HG03039 (cell line): Measurements from ENCODE around the gene COLQ.
A peak's percentile ranks its signal among the peaks of the same experiment; 100 is the strongest.
"Not testable (repeated sequence)": the region's sequence is repeated elsewhere in the genome, so short reads cannot be mapped to it uniquely, and the experiment has no call there.

ENCODE experiments used
- ATAC-seq: cut with Tn5 transposase; IDR thresholded peaks from one replicate; pipeline ENCODE4 v1.9.1; 2021; ENCODE audit warnings: mild to moderate bottlenecking, moderate library complexity; ENCODE audit not compliant: unreplicated experiment

The COLQ gene

DNA sequence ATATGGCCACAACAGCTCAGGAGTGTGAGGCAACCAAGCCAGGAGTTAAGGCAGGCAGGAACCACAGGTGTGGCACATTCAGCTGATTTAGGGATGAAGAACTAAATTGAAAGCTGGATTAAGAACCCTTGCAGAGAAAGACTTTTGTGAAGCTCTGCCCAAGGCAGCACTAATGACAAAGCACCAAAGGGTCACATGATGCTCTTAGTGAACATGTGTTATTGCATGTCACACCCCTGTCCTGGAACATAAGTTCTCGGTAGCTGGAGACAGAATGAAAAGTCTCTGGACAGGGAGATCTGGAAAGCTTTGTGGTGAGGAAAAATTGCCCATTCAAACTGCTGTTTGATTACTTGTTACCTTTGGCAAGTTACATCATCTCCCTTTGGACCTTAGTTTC is 90.9 kb downstream of the COLQ start:
- no peak for ATAC-seq

GRCh38 chr3:15429080-15429479 is 92.4 kb downstream of the COLQ start:
- no peak for ATAC-seq

GRCh38 chr3:15428539-15428938 is 93.0 kb downstream of the COLQ start:
- ATAC-seq, result no peak

GRCh38 chr3:15427981-15428380 is 93.5 kb downstream of the COLQ start:
- ATAC-seq, result no peak

DNA sequence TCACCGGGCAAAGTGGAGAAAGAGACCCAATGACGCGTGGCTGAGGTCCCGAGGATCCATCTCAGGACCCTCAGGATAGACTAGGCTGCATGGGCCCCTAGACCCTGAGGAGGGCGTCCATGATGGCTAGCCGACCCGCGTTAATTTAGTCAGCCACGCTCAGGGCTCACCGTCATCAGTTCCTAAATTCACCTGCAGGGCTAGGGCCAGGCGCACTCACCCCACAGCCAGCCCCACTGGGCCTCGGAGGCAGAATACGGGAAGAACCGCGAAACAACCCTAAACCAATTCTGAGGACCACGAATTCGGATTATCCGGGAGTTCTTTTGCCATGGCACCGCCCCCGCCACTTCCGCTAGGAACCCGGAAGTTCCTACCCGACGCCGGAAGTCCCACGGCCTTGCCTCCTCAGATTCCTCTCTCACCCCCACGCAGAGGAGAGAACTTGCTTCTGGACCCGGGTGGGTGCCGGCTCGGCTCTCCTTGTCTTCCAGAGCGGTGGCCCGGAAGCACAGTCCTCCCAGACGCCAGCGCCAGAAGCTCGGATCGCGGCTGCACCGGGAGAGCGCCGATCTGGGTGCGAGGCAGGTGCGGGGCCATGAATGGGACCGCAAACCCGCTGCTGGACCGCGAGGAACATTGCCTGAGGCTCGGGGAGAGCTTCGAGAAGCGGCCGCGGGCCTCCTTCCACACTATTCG is 94.2 kb downstream of the COLQ start, which contains the start of the genes EAF1 and METTL6:
Gene EAF1, plus strand, starts transcription at position 417 of the 699 bp plus-strand sequence. Its CDS starts 182 bp downstream, at position 599.
Gene METTL6, minus strand, starts transcription at position 363 of the 699 bp plus-strand sequence. CDS start 1,033 bp downstream, outside the sequence.
- peak; percentile 86 for ATAC-seq

GRCh38 chr3:15426579-15427118 is 94.9 kb downstream of the COLQ start:
- no peak for ATAC-seq

DNA sequence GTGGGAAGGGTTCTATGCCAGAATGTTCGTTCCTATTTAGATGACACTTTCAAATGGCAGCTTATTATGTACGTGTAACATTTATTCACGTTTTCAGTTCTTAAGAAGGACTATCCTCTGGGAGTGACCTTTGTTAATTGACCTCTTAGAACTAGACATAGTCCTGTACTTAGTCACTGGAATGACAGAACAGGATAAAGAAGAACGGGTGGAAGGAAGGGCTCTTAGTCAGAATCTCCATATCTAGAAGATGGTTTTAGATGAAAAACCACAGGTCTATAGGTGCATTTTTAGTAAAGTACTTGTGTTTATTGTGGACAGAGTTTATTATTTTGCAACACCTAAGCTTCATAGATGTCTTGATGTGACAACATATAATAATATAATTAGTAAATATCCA is 100.6 kb downstream of the COLQ start:
- no peak for ATAC-seq

DNA sequence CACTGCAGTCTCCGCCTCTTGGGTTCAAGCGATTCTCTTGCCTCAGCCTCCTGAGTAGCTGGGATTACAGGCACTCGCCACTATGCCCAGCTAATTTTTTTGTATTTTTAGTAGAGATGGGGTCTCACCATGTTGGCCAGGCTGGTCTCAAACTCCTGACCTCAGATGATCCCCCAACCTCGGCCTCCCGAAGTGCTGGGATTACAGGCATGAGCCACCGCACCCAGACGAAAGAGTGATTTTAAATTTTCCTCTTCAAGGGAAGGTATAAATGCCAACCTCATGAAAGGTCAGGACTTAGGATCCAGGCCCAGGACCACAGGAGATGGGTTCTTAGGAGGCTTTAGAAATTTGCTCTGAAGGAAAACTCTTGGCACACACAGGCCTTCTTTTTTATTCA is 110.5 kb downstream of the COLQ start:
- ATAC-seq, result not testable (repeated sequence)

- ATAC-seq, result no peak
Observed at GRCh38 chr3:15409774-15410173, 111.7 kb downstream of the COLQ start.

- ATAC-seq, result no peak
Observed at GRCh38 chr3:15409239-15409638, 112.3 kb downstream of the COLQ start.

DNA sequence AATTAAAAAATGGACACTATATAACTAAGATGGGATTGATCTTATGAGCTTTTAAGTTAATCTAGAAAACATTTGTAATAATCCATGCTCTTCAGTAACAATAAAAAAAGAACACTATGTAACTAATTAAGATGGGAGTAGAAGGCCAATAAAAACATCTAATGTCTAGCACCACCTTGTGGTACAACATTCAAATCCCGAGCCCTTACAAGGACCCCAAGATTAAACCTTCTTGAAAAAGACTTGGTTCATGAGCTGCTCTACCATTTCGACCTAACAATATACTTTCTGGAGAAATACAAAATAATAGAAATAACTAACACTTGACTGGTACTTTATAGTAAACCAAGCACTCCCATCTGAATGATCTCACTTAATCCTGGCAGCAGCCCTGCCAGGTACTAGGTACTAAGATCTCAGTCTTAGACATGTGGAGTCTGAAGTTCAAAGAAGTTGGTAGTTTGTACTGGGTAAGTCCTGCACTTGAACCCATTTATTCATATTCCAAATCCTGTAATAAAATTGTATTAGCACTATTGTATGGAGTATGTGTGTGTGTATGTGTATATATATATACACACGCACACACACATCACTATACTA is 116.0 kb downstream of the COLQ start:
- no peak for ATAC-seq

GRCh38 chr3:15404767-15405166 is 116.7 kb downstream of the COLQ start:
- ATAC-seq, result no peak

- no peak for ATAC-seq
Observed at GRCh38 chr3:15403965-15404364, 117.5 kb downstream of the COLQ start.

DNA sequence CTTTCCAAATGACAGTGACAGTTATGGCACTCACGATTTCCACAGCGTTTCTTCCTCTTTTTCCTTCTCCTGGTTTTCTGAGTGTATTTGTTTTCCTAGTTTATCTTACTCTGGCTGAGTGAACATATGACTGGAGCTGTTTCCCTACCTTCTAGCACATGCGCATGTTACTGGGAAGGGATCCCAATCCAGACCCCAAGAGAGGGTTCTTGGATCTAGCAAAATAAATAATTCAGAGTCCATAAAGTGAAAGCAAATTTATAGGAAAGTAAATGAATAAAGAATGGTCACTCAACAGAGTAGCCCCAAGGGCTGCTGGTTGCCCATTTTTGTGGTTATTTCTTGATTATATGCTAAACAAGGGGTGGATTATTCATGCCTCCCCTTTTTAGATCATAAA is 118.0 kb downstream of the COLQ start:
- ATAC-seq, result no peak

DNA sequence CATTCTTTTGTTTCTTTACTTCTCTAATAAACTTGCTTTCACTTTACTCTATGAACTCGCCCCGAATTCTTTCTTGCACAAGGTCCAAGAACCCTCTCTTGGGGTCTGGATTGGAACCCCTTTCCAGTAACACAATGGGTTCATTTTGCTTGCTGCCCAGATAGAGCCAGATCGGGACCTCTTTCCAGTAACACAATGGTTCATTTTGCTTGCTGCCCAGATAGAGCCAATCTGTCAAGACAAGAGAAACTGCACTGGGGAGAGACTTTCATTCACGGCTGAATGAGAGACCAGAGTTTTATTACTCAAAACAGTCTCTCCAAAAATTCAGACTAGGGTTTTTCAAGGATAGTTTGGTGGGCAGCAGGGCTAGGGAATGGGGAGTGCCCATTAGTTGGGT is 119.6 kb downstream of the COLQ start:
- no peak for ATAC-seq
